Uterus (tissue), 2 donors: ENCODE data around the gene PCDHA4.

Source experiments
- CTCF ChIP-seq, 4 experiments: fragments of 200-600 bp in 2 of 4; fragments of 450-650 bp in 2 of 4; sonication (generic) in 2 of 4; IDR thresholded peaks; one replicate each; pipeline ENCODE4 v1.5.1; 2016 to 2019; ENCODE audit warnings: antibody characterized with exemption in 4 of 4, mild to moderate bottlenecking in 2 of 4, moderate library complexity in 1 of 4
- POLR2A ChIP-seq, 2 donors: fragments of 450-650 bp; IDR thresholded peaks; one replicate each; pipeline ENCODE4 v1.6.1; 2016; ENCODE audit warnings: antibody characterized with exemption in 2 of 2, mild to moderate bottlenecking in 1 of 2, moderate library complexity in 1 of 2

GRCh38 chr5:140840978-140841962, 34.4 kb downstream of the PCDHA4 start, which contains the start of gene PCDHA8:
- peak in 1 of 4 experiments; percentile 9 for TF ChIP-seq CTCF (IDR thresholded peaks at IDR 0.05)
- TF ChIP-seq POLR2A (IDR thresholded peaks at IDR 0.05) = no peak
